Inferior parietal cortex (tissue), 1 donor: ENCODE results near the gene PRND.
"Not testable (repeated sequence)": the region's sequence is repeated elsewhere in the genome, so short reads cannot be mapped to it uniquely, and the experiment has no call there.

Experiments used
- DNase-seq: peaks from one replicate; pipeline ENCODE4 v3.0.0-alpha.2; 2016; ENCODE audit errors: extremely low spot score

The PRND gene

DNA sequence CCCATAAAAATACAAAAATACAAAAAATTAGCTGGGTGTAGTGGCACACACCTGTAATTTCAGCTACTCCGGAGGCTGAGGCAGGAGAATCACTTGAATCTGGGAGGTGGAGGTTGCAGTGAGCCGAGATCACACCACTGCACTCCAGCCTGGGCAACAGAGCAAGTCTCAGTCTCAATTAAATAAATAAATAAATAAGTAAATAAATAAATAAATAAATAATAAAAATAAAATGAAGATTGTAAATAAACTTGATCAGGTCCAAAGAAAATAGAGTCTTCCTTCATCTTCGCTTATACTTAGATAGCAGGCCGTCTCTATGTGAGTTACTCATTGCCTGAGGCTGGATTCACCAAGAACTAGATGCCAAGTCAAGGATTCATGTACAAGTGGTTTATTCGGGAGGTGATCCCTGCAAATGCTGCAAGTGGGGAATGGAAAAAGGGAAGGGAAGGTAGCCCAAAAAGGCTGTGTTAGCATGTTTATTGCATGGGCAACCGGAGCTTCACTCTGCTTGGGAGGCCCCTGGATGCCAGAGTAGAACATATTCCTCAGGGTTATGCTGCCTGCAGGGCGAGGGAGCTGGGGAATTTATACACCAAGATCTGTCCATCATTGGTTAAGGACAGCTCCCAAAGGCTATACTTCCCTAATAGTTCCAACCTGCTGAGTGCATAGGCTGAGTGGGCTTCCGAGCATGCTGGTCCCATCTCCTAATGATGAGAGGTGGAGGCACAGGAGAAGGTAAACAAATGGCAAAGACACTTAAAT is 16.3 kb downstream of the PRND start:
- DNase-seq: no peak

DNA sequence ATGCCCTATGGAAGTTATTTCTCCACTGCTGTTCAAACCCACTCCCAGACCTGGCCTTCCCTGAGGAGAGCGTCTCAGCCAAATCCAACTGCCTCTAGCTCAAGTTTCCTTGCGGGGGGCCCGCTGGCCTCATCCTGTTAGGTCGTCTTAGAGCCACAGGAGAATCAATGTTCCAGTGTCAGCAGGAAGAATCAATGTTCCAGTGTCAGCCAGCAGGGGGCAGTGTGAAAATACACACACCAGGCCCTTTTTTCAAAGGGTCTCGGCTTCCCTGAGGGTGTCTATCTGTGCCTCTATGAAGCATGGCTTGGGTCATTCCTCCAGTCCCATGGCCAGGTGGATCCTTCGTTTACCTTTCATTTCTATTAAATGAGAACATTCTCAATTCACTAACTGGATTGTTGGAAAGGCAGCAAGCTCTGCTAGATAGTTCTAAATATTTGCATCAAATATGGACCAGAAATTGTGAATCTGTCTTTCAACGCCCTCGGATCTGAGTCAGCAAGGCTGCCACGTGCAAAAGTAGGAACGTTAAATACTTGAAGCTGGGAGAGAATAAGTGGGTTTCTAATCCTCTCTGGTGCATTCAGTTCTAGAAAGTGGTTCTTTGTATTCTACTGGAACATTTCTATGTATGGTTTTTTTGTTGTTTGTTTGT is 19.2 kb downstream of the PRND start:
- DNase-seq: no peak

DNA sequence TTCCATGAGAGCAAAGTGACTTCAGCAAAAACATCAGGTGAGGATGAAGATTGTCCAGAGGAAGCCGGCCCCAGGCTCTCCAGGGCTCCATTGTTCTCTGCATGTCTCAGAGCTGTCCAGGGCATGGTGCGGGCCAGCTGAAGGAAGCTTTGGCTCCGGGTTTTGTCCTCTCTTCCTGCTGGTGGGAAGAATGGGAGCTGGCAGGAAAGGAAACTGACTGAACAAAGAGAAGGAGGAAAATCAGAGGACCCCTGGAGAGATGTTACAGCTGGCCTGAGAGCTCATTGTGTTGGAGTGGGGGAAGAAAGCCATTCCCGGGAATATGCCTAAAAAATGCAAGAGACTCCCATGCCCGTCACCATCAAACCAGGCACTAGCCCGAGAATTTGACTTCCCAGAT is 27.1 kb downstream of the PRND start:
- DNase-seq: no peak

DNA sequence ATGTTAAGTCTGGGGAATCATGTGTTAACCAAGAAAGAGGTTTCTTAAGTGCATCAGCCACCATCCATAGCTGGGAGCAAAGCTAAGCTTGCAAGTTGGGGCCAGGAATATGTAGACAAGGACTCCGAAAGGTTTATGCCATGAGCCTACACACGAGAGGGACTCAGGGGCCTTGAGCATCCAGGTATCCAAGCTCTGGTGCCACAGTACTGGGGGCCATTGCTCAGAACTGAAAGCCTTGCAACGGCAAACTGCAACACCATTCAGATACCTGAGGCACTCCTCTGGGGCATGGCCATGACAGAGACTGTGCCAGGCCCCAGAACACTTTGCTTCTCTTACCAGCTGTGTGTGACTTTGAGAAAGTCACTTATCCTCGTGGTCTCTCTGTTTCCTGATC is 27.6 kb downstream of the PRND start:
- no peak for DNase-seq

DNA sequence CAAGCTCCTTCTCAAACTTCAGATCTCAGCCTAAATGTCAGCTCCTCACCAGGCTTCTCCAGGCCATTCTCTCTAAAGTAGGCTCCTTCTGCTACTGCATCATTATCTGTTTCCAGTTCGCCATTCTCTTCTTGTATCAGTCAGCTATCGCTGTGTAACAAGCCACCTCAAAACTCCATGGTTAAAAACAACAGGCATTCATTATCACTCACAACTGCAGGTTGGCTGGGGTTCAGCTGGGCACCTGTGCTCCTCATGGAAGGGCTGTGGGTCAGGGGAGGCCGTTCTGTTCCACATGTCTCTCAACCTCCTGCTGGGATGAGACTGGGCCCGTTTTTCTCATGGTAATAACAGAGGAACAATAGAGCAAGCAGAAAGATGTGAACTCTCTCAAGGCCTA is 28.7 kb downstream of the PRND start:
- DNase-seq: no peak

DNA sequence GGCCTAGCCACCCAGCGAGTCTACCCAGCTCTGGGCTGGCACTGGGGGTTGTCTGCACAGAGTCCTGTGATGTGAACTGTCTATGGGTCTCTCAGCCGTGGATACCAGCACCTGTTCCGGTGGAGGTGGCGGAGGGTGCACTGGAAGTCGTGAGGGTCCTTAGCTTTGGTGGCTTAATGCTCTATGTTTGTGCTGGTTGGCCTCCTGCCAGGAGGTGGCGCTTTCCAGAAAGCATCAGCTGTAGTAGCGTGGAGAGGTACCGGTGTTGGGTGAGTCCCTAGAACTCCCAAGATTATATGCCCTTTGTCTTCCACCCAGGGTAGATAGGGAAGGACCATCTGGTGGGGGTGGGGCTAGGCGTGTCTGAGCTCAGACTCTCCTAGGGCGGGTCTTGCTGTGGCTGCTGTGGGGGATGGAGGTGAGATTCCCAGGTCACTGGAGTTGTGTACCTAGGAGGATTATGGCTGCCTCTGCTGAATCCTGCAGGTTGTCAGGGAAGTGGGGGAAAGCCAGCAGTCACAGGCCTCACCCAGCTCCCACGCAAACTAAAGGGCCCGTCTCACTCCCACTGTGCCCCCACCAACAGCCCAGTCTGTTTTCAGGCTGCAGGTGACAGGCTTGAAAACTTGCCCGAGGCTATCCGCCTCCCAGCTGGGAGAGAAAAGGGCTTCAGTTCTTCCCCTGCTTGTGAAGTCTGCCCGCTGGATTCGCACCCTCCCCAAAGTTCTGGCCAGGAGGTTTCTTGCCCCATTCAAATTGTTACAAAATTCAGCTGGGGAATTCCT is 37.6 kb downstream of the PRND start:
- not testable (repeated sequence) for DNase-seq

- DNase-seq: no peak
Observed at GRCh38 chr20:4763261-4763660, 41.6 kb downstream of the PRND start.

- no peak for DNase-seq
Observed at GRCh38 chr20:4763723-4764510, 42.2 kb downstream of the PRND start.

GRCh38 chr20:4764805-4765204 is 43.1 kb downstream of the PRND start:
- DNase-seq: no peak

DNA sequence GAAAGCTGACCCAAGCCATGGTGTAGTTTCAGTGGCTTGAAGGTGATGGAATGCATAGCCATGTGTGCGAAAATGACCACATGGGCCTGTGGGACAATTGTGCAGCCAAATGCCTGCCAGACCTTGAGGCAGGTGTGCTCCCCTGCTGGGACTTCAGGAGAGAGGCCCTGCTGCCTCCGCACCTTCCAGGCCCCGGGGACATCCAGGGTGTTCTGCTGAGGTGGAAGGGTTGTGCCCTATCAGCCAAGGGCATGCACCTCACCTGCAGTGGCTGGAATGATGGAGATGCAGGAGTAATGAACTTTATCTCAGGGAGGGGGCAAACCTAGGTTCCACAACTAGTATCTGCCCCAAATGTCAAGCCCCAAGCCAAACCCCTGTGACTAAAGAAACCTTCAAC is 44.0 kb downstream of the PRND start:
- DNase-seq: no peak

DNA sequence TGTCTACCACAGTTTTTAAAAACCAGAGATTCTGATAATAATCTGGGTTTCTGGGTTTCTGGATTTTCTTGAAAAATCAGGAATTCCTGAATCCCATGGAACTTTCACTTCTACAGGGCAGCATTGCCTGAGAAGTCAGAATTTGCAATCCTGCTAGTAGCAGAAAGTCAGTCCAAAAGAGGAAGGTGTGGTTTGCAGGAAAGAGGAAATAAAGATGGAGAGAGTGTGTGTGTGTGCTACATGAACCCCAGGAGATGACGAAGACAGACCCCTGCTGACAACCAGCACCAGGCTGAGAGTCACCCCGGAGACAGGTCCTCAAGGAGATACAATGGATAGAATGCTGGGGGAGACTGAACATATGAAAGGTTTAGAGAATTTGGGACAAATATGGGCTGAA is 44.9 kb downstream of the PRND start:
- no peak for DNase-seq

GRCh38 chr20:4767084-4767483 is 45.4 kb downstream of the PRND start:
- DNase-seq: no peak

DNA sequence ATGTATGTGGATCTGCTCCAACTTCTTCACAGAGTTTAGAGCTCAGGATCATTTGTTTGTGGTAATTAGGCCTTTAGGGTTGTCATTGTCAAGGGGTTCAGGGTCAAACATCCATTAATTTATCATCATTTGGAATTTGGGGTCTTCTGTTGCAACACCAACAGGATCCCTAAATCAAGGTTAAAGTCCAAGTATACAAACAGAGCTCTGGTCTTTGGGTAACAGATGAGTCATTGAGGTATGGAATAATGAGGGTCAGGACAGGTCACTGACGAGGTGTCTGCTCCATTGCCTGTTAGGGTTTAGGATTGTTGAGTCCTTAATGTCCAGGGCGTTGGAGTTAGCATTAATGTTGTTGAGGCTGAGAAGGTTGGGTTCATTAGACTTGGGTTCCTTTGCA is 47.6 kb downstream of the PRND start:
- no peak for DNase-seq

- no peak for DNase-seq
Observed at GRCh38 chr20:4770026-4770425, 48.3 kb downstream of the PRND start.

- DNase-seq: no peak
Observed at GRCh38 chr20:4771004-4771403, 49.3 kb downstream of the PRND start.

DNA sequence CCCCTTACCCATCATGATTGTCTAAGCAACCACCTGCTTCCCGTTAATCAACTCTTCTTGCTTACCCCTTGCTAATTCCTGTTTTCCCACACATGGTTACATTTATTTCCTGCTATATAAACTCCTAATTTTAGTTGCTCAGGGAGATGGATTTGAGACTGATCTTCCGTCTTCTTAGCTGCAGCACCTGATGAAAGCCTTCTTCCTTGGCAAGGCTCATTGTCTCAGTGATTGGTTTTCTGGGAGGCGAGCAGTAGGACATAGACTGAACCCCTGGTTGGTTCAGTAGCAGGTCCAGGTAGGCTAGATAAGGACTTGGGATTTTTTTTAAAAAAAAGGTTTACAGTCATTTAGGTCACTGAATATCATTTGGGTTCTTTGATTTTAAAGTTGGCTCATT is 50.4 kb downstream of the PRND start:
- no peak for DNase-seq

GRCh38 chr20:4773014-4773413 is 51.3 kb downstream of the PRND start:
- DNase-seq: not testable (repeated sequence)

DNA sequence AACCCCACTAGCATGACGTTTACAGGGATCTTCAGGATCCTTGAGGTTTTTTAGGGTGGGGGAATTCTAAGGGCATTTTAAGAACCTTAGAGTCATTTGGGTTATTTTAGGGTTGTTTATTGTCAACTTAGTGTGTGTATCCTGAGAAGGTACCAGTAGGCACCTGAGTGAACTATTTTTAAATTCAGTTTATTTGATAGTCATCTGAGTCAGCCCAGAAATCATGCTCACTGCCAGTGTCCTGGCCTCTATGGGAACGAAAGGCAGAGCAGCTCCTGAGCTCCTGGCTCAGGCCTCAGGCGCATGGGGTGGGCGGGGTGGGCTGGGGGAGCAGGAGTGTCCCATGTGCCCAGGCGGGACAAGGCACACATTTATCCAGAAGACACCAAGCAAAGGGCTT is 52.0 kb downstream of the PRND start:
- no peak for DNase-seq

DNA sequence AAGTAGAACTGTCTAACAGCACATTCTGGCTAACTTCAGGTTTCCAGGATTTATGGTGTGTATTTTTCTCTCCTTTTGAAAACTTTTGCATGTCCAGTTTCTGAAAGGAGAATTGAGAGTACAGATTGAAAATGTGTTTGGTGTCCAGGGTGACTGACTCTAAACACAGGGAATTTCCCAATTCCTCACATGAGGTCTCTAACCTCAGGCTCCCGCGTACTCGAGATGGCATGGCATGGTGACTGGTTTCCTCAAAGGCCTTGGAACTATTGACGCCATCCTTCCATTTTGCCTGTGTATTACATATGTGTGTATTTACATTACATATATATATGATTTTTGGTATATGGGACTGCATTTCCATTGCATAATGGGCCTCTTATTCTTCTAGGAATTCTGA is 52.5 kb downstream of the PRND start:
- DNase-seq: no peak

- DNase-seq: no peak
Observed at GRCh38 chr20:4775322-4776078, 53.8 kb downstream of the PRND start.

DNA sequence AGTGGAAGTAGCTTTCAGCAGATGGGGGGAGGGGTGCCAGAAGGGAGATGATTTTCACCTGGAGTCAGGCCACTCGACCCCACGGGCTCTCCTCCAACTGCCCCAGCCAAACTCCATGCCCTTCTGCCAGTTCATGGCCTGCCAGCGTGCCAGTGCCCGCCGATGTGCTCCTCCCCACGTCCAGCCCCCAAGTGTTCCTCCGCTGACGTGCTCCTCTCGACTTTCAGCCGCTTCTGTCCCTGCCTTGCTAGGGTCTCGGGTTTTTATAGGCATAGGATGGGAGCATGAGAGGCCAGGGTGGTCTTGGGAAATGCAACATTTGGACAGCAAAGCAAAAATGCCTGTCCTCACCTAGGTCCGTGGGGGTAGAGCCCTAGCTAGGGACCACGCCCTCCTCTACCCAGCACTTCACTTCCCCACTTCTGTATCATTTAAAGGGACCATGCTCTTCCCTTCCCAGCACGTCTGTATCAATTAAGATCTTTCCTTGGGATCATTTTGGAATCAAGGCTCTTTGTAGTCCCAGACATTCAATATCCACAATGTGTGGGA is 54.4 kb downstream of the PRND start:
- DNase-seq: no peak
